Mesendoderm (in vitro differentiated cells): ENCODE measurements around the gene PTGDS.

ENCODE experiments used
- DNase-seq: peaks from one replicate; pipeline ENCODE4 v3.0.0; 2013
- H2AK5ac ChIP-seq: 2 replicates; pipeline ENCODE4 v1.6.1; 2013; ENCODE audit warnings: low read length, inconsistent platforms
- H2BK120ac ChIP-seq: 2 replicates; pipeline ENCODE4 v1.6.1; 2013; ENCODE audit warnings: low read depth, mild to moderate bottlenecking, low read length, moderate library complexity, mixed read lengths
- H2BK15ac ChIP-seq: replicated peaks from 2 replicates; pipeline ENCODE4 v1.6.1; 2013; ENCODE audit warnings: low read depth, mild to moderate bottlenecking, moderate library complexity
- H2BK5ac ChIP-seq: 2 replicates; pipeline ENCODE4 v1.6.1; 2013; ENCODE audit warnings: low read length, inconsistent platforms
- H3K18ac ChIP-seq: 2 replicates; pipeline ENCODE4 v1.6.1; 2013; ENCODE audit warnings: mild to moderate bottlenecking, low read length, mixed read lengths
- H3K23ac ChIP-seq: one replicate; pipeline ENCODE4 v1.6.1; 2013; ENCODE audit warnings: low read length
- H3K27ac ChIP-seq: 2 replicates; pipeline ENCODE4 v1.5.1; 2013; ENCODE audit warnings: low read depth, mild to moderate bottlenecking, inconsistent platforms, low read length, moderate library complexity
- H3K27me3 ChIP-seq: 2 replicates; pipeline ENCODE4 v1.6.1; 2013; ENCODE audit warnings: low read length, control low read depth, mild to moderate bottlenecking, inconsistent platforms; ENCODE audit not compliant: insufficient read depth, poor library complexity
- H3K36me3 ChIP-seq: 2 replicates; pipeline ENCODE4 v1.6.1; 2013; ENCODE audit warnings: low read length, inconsistent platforms; ENCODE audit not compliant: control insufficient read depth, insufficient read depth
- H3K4ac ChIP-seq: one replicate; pipeline ENCODE4 v1.6.1; 2013; ENCODE audit warnings: low read depth, mild to moderate bottlenecking, low read length, moderate library complexity
- H3K4me1 ChIP-seq: 2 replicates; pipeline ENCODE4 v1.6.1; 2013; ENCODE audit warnings: low read depth, low read length, inconsistent platforms; ENCODE audit not compliant: control insufficient read depth
- H3K4me2 ChIP-seq: 2 replicates; pipeline ENCODE4 v1.6.1; 2013; ENCODE audit warnings: low read length
- H3K4me3 ChIP-seq: 2 replicates; pipeline ENCODE4 v1.5.1; 2013; ENCODE audit warnings: mild to moderate bottlenecking, low read length
- H3K56ac ChIP-seq: one replicate; pipeline ENCODE4 v1.6.1; 2013; ENCODE audit warnings: low read length
- H3K79me1 ChIP-seq: 2 replicates; pipeline ENCODE4 v1.6.1; 2013; ENCODE audit warnings: low read length, inconsistent platforms
- H3K79me2 ChIP-seq: 2 replicates; pipeline ENCODE4 v1.6.1; 2013; ENCODE audit warnings: mild to moderate bottlenecking, low read length; ENCODE audit not compliant: control insufficient read depth, insufficient read depth
- H3K9ac ChIP-seq: 2 replicates; pipeline ENCODE4 v1.6.1; 2013; ENCODE audit warnings: low read length, inconsistent platforms
- H4K5ac ChIP-seq: one replicate; pipeline ENCODE4 v1.6.1; 2013; ENCODE audit warnings: low read length
- H4K8ac ChIP-seq: one replicate; pipeline ENCODE4 v1.6.1; 2013; ENCODE audit warnings: low read depth, mild to moderate bottlenecking, control low read depth, low read length, moderate library complexity
- WGBS: extraction: QIAGEN DNeasy Blood & Tissue Kit; methylation state at CpG from one replicate; pipeline ENCODE4 v1.1.7; 2013; ENCODE audit warnings: low lambda C conversion rate, missing lambda C conversion rate; ENCODE audit not compliant: insufficient coverage; ENCODE audit errors: extremely low coverage; 5-methylcytosine and 5-hydroxymethylcytosine counted together

The PTGDS gene

DNA sequence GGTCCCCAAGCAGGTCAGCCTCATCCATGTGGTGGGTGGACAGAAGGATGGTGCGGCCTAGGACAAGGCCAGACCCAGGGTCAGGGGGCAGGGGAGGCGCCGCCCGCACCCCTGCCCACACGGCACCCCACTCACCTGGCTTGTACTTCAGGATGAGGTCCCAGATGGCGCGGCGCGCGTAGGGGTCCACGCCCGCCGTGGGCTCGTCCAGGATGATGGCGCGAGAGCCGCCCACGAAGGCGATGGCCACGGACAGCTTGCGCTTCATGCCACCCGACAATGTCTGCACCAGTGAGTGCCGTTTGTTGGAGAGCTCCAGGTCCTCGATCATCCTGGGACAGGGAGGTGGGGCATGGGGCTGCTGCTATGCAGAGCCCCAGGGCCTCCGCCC, 38.2 kb downstream of the PTGDS start:
- Histone ChIP-seq H3K79me2 (no peaks in the 10 kb centered on the region), H3K4me3 (no peak overlapping the region), H3K56ac (no peak overlapping the region), H2BK5ac (no peak overlapping the region), H4K5ac (no peak overlapping the region), H3K9ac (no peak overlapping the region), H2BK120ac (no peak overlapping the region), H3K23ac (no peak overlapping the region), H3K79me1 (no peaks in the 10 kb centered on the region), H3K36me3 (no peaks in the 10 kb centered on the region), H2AK5ac (no peak overlapping the region), H3K27me3 (no peaks in the 10 kb centered on the region), H3K4ac (no peak overlapping the region), H3K18ac (no peak overlapping the region), H3K4me2 (no peak overlapping the region), H3K27ac (no peak overlapping the region), H4K8ac (no peak overlapping the region), H3K4me1 (no peaks in the 10 kb centered on the region), H2BK15ac (no peak overlapping the region)
- no CpG with 5 or more reads among the region's 25 CpGs for WGBS
- no peak for DNase-seq

DNA sequence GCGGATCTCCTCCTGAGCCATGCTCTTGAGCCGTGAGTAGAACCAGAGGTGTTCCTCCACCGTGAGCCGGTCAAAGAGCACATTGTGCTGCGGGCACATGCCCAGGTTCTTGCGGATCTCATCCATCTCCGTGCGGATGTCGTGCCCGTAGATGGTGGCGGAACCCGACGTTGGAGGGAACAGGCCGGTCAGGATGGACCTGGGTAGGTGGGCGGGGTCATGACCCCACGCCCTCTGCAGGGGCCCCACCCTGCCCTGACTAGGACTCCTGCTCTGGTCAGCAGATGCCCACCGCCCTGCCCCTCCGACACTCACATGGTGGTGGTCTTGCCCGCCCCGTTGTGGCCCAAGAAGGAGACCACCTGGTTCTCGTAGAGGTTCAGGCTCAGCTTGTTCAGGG, 38.7 kb downstream of the PTGDS start:
- H4K8ac ChIP-seq, result no peak overlapping the region
- H3K36me3 ChIP-seq, result no peaks in the 10 kb centered on the region
- H3K27me3 ChIP-seq, result no peaks in the 10 kb centered on the region
- no peak overlapping the region for H3K23ac ChIP-seq
- H2AK5ac ChIP-seq, result no peak overlapping the region
- no peaks in the 10 kb centered on the region for H3K4me1 ChIP-seq
- no peak overlapping the region for H3K18ac ChIP-seq
- H2BK120ac ChIP-seq, result no peak overlapping the region
- whole genome bisulfite sequencing, result no CpG with 5 or more reads among the region's 21 CpGs
- no peaks in the 10 kb centered on the region for H3K79me1 ChIP-seq
- no peak overlapping the region for H3K27ac ChIP-seq
- no peak overlapping the region for H3K56ac ChIP-seq
- H4K5ac ChIP-seq, result no peak overlapping the region
- no peak overlapping the region for H3K4me3 ChIP-seq
- H2BK15ac ChIP-seq, result no peak overlapping the region
- no peaks in the 10 kb centered on the region for H3K79me2 ChIP-seq
- no peak overlapping the region for H3K9ac ChIP-seq
- no peak overlapping the region for H3K4ac ChIP-seq
- no peak overlapping the region for H3K4me2 ChIP-seq
- no peak for DNase-seq
- no peak overlapping the region for H2BK5ac ChIP-seq

- Histone ChIP-seq H3K4me3 (no peak overlapping the region), H4K8ac (no peak overlapping the region), H3K18ac (no peak overlapping the region), H3K79me1 (no peaks in the 10 kb centered on the region), H3K4ac (no peak overlapping the region), H3K9ac (no peak overlapping the region), H3K27me3 (no peaks in the 10 kb centered on the region), H2BK120ac (no peak overlapping the region), H3K4me1 (no peaks in the 10 kb centered on the region), H2BK5ac (no peak overlapping the region), H3K27ac (no peak overlapping the region), H4K5ac (no peak overlapping the region), H3K36me3 (no peaks in the 10 kb centered on the region), H3K56ac (no peak overlapping the region), H3K4me2 (no peak overlapping the region), H3K23ac (no peak overlapping the region), H2AK5ac (no peak overlapping the region), H2BK15ac (no peak overlapping the region), H3K79me2 (no peaks in the 10 kb centered on the region)
- DNase-seq, result no peak
- no CpG with 5 or more reads among the region's 16 CpGs for WGBS
Observed at GRCh38 chr9:137016436-137016835, 39.1 kb downstream of the PTGDS start.

GRCh38 chr9:137017071-137017470, 39.8 kb downstream of the PTGDS start:
- no peak overlapping the region for H4K8ac ChIP-seq
- no peak overlapping the region for H4K5ac ChIP-seq
- H3K4me3 ChIP-seq, result no peak overlapping the region
- no CpG with 5 or more reads among the region's 28 CpGs for WGBS
- H3K56ac ChIP-seq, result no peak overlapping the region
- H3K23ac ChIP-seq, result no peak overlapping the region
- H3K4ac ChIP-seq, result no peak overlapping the region
- H3K79me2 ChIP-seq, result no peaks in the 10 kb centered on the region
- no peak overlapping the region for H2AK5ac ChIP-seq
- no peak overlapping the region for H3K18ac ChIP-seq
- H3K4me2 ChIP-seq, result no peak overlapping the region
- no peak overlapping the region for H3K27ac ChIP-seq
- no peaks in the 10 kb centered on the region for H3K4me1 ChIP-seq
- H3K9ac ChIP-seq, result no peak overlapping the region
- no peaks in the 10 kb centered on the region for H3K27me3 ChIP-seq
- H2BK5ac ChIP-seq, result no peak overlapping the region
- no peaks in the 10 kb centered on the region for H3K79me1 ChIP-seq
- no peak overlapping the region for H2BK120ac ChIP-seq
- no peak overlapping the region for H2BK15ac ChIP-seq
- no peaks in the 10 kb centered on the region for H3K36me3 ChIP-seq
- no peak for DNase-seq

DNA sequence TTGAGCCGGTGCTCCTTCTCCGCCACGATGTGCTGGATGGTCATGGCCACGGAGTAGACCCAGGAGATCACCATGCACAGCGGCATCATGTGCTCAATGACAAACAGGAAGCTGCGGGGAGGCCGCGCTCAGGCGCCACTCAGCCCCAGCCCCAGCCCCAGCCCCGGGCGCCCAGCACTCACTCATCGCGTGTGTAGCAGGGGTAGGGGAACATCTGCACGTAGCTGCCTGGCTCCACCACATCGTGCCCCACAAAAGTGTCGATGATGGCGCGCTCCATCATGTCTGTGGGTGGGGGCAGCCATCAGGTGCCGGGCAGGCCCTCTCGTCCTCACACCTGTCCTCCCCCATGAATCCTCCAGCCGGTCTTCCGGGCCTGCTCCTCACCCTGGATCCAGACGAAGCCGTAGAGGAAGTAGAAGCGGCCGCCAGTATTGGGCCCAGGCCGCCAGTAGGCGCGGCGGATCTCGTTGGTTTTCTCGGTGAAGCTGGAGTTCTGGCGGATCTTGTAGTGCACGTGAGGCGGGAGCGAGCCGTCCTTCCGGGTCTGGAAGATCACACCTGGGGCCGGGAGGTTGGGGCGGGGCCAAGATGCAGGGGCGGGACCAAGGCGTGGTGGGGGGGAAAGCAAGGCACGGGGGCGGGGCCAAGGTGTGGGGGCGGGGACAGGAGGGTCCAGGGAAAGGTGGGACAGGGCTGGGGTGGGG, 40.6 kb downstream of the PTGDS start:
- no peak overlapping the region for H3K23ac ChIP-seq
- no peak for DNase-seq
- no peak overlapping the region for H4K5ac ChIP-seq
- H3K79me1 ChIP-seq, result no peaks in the 10 kb centered on the region
- no peak overlapping the region for H2AK5ac ChIP-seq
- H3K36me3 ChIP-seq, result no peaks in the 10 kb centered on the region
- H3K79me2 ChIP-seq, result no peaks in the 10 kb centered on the region
- no peak overlapping the region for H3K56ac ChIP-seq
- H3K4me3 ChIP-seq, result no peak overlapping the region
- H3K9ac ChIP-seq, result no peak overlapping the region
- H3K18ac ChIP-seq, result no peak overlapping the region
- no peak overlapping the region for H2BK5ac ChIP-seq
- no peak overlapping the region for H4K8ac ChIP-seq
- no peaks in the 10 kb centered on the region for H3K27me3 ChIP-seq
- WGBS, result no CpG with 5 or more reads among the region's 45 CpGs
- H3K4ac ChIP-seq, result no peak overlapping the region
- no peak overlapping the region for H2BK15ac ChIP-seq
- H3K27ac ChIP-seq, result no peak overlapping the region
- no peak overlapping the region for H3K4me2 ChIP-seq
- H2BK120ac ChIP-seq, result no peak overlapping the region
- H3K4me1 ChIP-seq, result no peaks in the 10 kb centered on the region
